ENCODE measurements around the gene MFRP. TPM values are rescaled to one million over a fixed set of nuclear protein-coding genes. Genes with fewer than 3 reads are reported as not detected.

Gene MFRP
- total RNA-seq, 1 donor from 2014 or later, result not detected

GRCh38 chr11:119309411-119309810 lies 37.1 kb downstream of the MFRP start:
- Mint-ChIP-seq H3K27me3 (ENCODE audit: low read depth) (no peaks in the 10 kb centered on the region), H3K9me3 (no peaks in the 10 kb centered on the region), H3K4me3 (no peak overlapping the region), H3K27ac (no peak overlapping the region), H3K4me1 (no peaks in the 10 kb centered on the region), H3K36me3 (peaks cover 9% of the 10 kb centered on the region)
- no peak for DNase-seq (ENCODE audit: low spot score in 2 of 2, unreplicated experiment in 2 of 2)
- TF ChIP-seq CTCF (IDR thresholded peaks at IDR 0.05; ENCODE audit: unreplicated experiment), result no peak

GRCh38 chr11:119307974-119308373 lies 38.5 kb downstream of the MFRP start:
- Mint-ChIP-seq H3K36me3 (peaks cover 19% of the 10 kb centered on the region), H3K27me3 (ENCODE audit: low read depth) (no peaks in the 10 kb centered on the region)

GRCh38 chr11:119307219-119307618 lies 39.3 kb downstream of the MFRP start:
- DNase-seq (ENCODE audit: low spot score in 2 of 2, unreplicated experiment in 2 of 2), result no peak
- TF ChIP-seq CTCF (IDR thresholded peaks at IDR 0.05; ENCODE audit: unreplicated experiment), result no peak
- Mint-ChIP-seq H3K27me3 (ENCODE audit: low read depth) (no peaks in the 10 kb centered on the region), H3K4me1 (no peaks in the 10 kb centered on the region), H3K9me3 (no peaks in the 10 kb centered on the region), H3K27ac (no peak overlapping the region), H3K36me3 (peaks cover 24% of the 10 kb centered on the region), H3K4me3 (no peak overlapping the region)

More at GRCh38 chr11:119307974-119308373, 38.5 kb downstream of the MFRP start:
- DNase-seq (ENCODE audit: low spot score in 2 of 2, unreplicated experiment in 2 of 2), result no peak
- H3K27ac Mint-ChIP-seq, result no peak overlapping the region
- no peaks in the 10 kb centered on the region for H3K9me3 Mint-ChIP-seq
- no peak for TF ChIP-seq CTCF (IDR thresholded peaks at IDR 0.05; ENCODE audit: unreplicated experiment)
- no peaks in the 10 kb centered on the region for H3K4me1 Mint-ChIP-seq
- H3K4me3 Mint-ChIP-seq, result no peak overlapping the region

- Mint-ChIP-seq H3K36me3 (peaks cover 24% of the 10 kb centered on the region), H3K27me3 (ENCODE audit: low read depth) (no peaks in the 10 kb centered on the region), H3K9me3 (no peaks in the 10 kb centered on the region), H3K4me3 (no peak overlapping the region), H3K4me1 (peaks cover 2% of the 10 kb centered on the region), H3K27ac (no peak overlapping the region)
- no peak for DNase-seq (ENCODE audit: low spot score in 2 of 2, unreplicated experiment in 2 of 2)
- TF ChIP-seq CTCF (IDR thresholded peaks at IDR 0.05; ENCODE audit: unreplicated experiment), result no peak
Measured at GRCh38 chr11:119306373-119306890, 40.1 kb downstream of the MFRP start.

- Mint-ChIP-seq H3K4me1 (peaks cover 9% of the 10 kb centered on the region), H3K9me3 (no peaks in the 10 kb centered on the region), H3K36me3 (peaks cover 24% of the 10 kb centered on the region), H3K27ac (no peak overlapping the region), H3K4me3 (no peak overlapping the region), H3K27me3 (ENCODE audit: low read depth) (no peaks in the 10 kb centered on the region)
- TF ChIP-seq CTCF (IDR thresholded peaks at IDR 0.05; ENCODE audit: unreplicated experiment), result no peak
- DNase-seq (ENCODE audit: low spot score in 2 of 2, unreplicated experiment in 2 of 2), result no peak
Measured at GRCh38 chr11:119305556-119306372, 40.7 kb downstream of the MFRP start.

Data from mesothelial cell of epicardium (in vitro differentiated cells).